Neural cell (in vitro differentiated cells): ENCODE data around the gene MRPL21. TPM values are rescaled to one million over a fixed set of nuclear protein-coding genes. Genes with fewer than 3 reads are reported as not detected.

Experiments used
- H2AFZ ChIP-seq: fragments of 200-600, 300-800 bp; sonication (generic), shearing (Covaris generic); 2 replicates; pipeline ENCODE4 v1.6.0; 2014; ENCODE audit warnings: low read depth, mild to moderate bottlenecking, antibody characterized with exemption, low read length, moderate library complexity
- H3F3A ChIP-seq: fragments of 200-600 bp; shearing (Covaris generic); 2 replicates; pipeline ENCODE4 v1.6.1; 2016; ENCODE audit warnings: mild to moderate bottlenecking, moderate library complexity, mixed read lengths, antibody characterized with exemption, low read length; ENCODE audit not compliant: insufficient read depth, poor library complexity, severe bottlenecking
- H3K27ac ChIP-seq: fragments of 200-600, 300-800 bp; sonication (generic), shearing (Covaris generic); 2 replicates; pipeline ENCODE4 v1.5.1; 2014; ENCODE audit warnings: mild to moderate bottlenecking, low read length, moderate library complexity
- H3K27me3 ChIP-seq: fragments of 300-800, 200-600 bp; sonication (generic), shearing (Covaris generic); 2 replicates; pipeline ENCODE4 v1.6.0; 2014; ENCODE audit warnings: mild to moderate bottlenecking, low read depth, low read length, moderate library complexity; ENCODE audit not compliant: insufficient read depth
- H3K36me3 ChIP-seq: fragments of 300-800, 200-600 bp; sonication (generic), shearing (Covaris generic); 2 replicates; pipeline ENCODE4 v1.5.1; 2014; ENCODE audit warnings: mild to moderate bottlenecking, antibody characterized with exemption, low read length, moderate library complexity; ENCODE audit not compliant: insufficient read depth
- H3K4me2 ChIP-seq: fragments of 300-800, 200-600 bp; sonication (generic), shearing (Covaris generic); 2 replicates; pipeline ENCODE4 v1.6.0; 2014; ENCODE audit warnings: mild to moderate bottlenecking, low read length
- H3K4me3 ChIP-seq: fragments of 300-800, 200-600 bp; sonication (generic), shearing (Covaris generic); 2 replicates; pipeline ENCODE4 v1.5.1; 2014; ENCODE audit warnings: mild to moderate bottlenecking, low read length, moderate library complexity
- H3K79me2 ChIP-seq: fragments of 200-600 bp; shearing (Covaris generic); replicated peaks from 2 replicates; pipeline ENCODE4 v1.6.0; 2014; ENCODE audit warnings: mild to moderate bottlenecking, low read length, moderate library complexity; ENCODE audit not compliant: insufficient read depth
- H3K9ac ChIP-seq: fragments of 300-800, 200-600 bp; sonication (generic), shearing (Covaris generic); 2 replicates; pipeline ENCODE4 v1.6.1; 2016; ENCODE audit warnings: mild to moderate bottlenecking, low read length, mixed read lengths
- H3K9me2 ChIP-seq: fragments of 200-600 bp; shearing (Covaris generic); 2 replicates; pipeline ENCODE4 v1.6.1; 2016; ENCODE audit warnings: mild to moderate bottlenecking, low read length, mixed read lengths; ENCODE audit not compliant: insufficient read depth
- H3K9me3 ChIP-seq: fragments of 200-600, 300-800 bp; sonication (generic), shearing (Covaris generic); 2 replicates; pipeline ENCODE4 v1.6.1; 2016; ENCODE audit warnings: mild to moderate bottlenecking, mixed run types, low read length, moderate library complexity, mixed read lengths
- H4K20me1 ChIP-seq: fragments of 200-600 bp; shearing (Covaris generic); 2 replicates; pipeline ENCODE4 v1.6.1; 2016; ENCODE audit warnings: mild to moderate bottlenecking, mixed run types; ENCODE audit not compliant: insufficient read depth
- CTCF ChIP-seq: fragments of 450-650 bp; IDR thresholded peaks from 2 replicates; pipeline ENCODE4 v1.5.1; 2014; ENCODE audit warnings: antibody characterized with exemption, mild to moderate bottlenecking, moderate library complexity; ENCODE audit not compliant: poor library complexity, severe bottlenecking
- EP300 ChIP-seq: fragments of 450-650 bp; conservative IDR thresholded peaks from 2 replicates; pipeline ENCODE4 v1.6.1; 2014; ENCODE audit warnings: antibody characterized with exemption, mild to moderate bottlenecking, moderate library complexity; ENCODE audit not compliant: poor library complexity, severe bottlenecking
- EZH2 ChIP-seq: fragments of 200-600, 300-800 bp; shearing (Covaris generic), sonication (generic); IDR thresholded peaks from 2 replicates; pipeline ENCODE4 v1.6.1; 2014; ENCODE audit warnings: antibody characterized with exemption, low read length, borderline replicate concordance, mild to moderate bottlenecking; ENCODE audit not compliant: insufficient read depth, poor library complexity, severe bottlenecking
- MXI1 ChIP-seq: fragments of 450-650 bp; conservative IDR thresholded peaks from 2 replicates; pipeline ENCODE4 v1.6.1; 2014; ENCODE audit warnings: antibody characterized with exemption, mild to moderate bottlenecking; ENCODE audit not compliant: poor library complexity, severe bottlenecking
- POLR2AphosphoS5 ChIP-seq: IDR thresholded peaks from 2 replicates; pipeline ENCODE4 v1.6.1; 2012
- RAD21 ChIP-seq: fragments of 450-650 bp; conservative IDR thresholded peaks from 2 replicates; pipeline ENCODE4 v1.6.1; 2014; ENCODE audit warnings: antibody characterized with exemption, mild to moderate bottlenecking, moderate library complexity
- REST ChIP-seq: IDR thresholded peaks from 2 replicates; pipeline ENCODE4 v1.6.1; 2012; ENCODE audit warnings: borderline replicate concordance
- SMC3 ChIP-seq: fragments of 450-650 bp; conservative IDR thresholded peaks from 2 replicates; pipeline ENCODE4 v1.6.1; 2014; ENCODE audit warnings: antibody characterized with exemption, mild to moderate bottlenecking, moderate library complexity; ENCODE audit not compliant: poor library complexity
- TAF1 ChIP-seq: IDR thresholded peaks from 2 replicates; pipeline ENCODE4 v1.6.1; 2012; ENCODE audit warnings: low read depth
- polyA plus RNA-seq: library from polyadenylated mRNA; depleted of rRNA; stranded (reverse); fragments of >200 nt; gene quantifications from 2 replicates; pipeline ENCODE4 v1.2.3, GENCODE V29; 2014

MRPL21 gene
- polyA plus RNA-seq, 1 donor from 2014 or later = 139 TPM

GRCh38 chr11:68868221-68868835 is 35.3 kb downstream of the MRPL21 start:
- H2AFZ ChIP-seq = no peak overlapping the region
- no peaks in the 10 kb centered on the region for H3K27me3 ChIP-seq
- H3K9ac ChIP-seq = no peak overlapping the region
- H3K79me2 ChIP-seq = no peaks in the 10 kb centered on the region
- no peak for TF ChIP-seq SMC3
- no peak for TF ChIP-seq RAD21
- TF ChIP-seq REST = no peak
- TF ChIP-seq EP300 = no peak
- TF ChIP-seq MXI1 = no peak
- TF ChIP-seq EZH2 = no peak
- TF ChIP-seq CTCF = no peak
- no peak for TF ChIP-seq TAF1
- TF ChIP-seq POLR2AphosphoS5 = no peak
- peaks cover 3% of the 10 kb centered on the region for H3K9me3 ChIP-seq
- H4K20me1 ChIP-seq = no peaks in the 10 kb centered on the region
- H3K4me3 ChIP-seq = no peak overlapping the region
- H3K4me2 ChIP-seq = no peak overlapping the region
- H3K36me3 ChIP-seq = no peaks in the 10 kb centered on the region
- H3K9me2 ChIP-seq = no peaks in the 10 kb centered on the region
- no peaks in the 10 kb centered on the region for H3F3A ChIP-seq
- no peak overlapping the region for H3K27ac ChIP-seq

- Histone ChIP-seq H4K20me1 (no peaks in the 10 kb centered on the region), H3K36me3 (no peaks in the 10 kb centered on the region), H3K9me2 (no peaks in the 10 kb centered on the region), H3F3A (no peaks in the 10 kb centered on the region), H3K4me3 (no peak overlapping the region), H3K9ac (no peak overlapping the region), H3K27ac (no peak overlapping the region), H2AFZ (no peak overlapping the region), H3K79me2 (no peaks in the 10 kb centered on the region), H3K9me3 (peaks cover 3% of the 10 kb centered on the region), H3K4me2 (no peak overlapping the region), H3K27me3 (no peaks in the 10 kb centered on the region)
- no peak for TF ChIP-seq TAF1
- no peak for TF ChIP-seq REST
- TF ChIP-seq RAD21 = no peak
- no peak for TF ChIP-seq MXI1
Measured at GRCh38 chr11:68867066-68867465, 36.6 kb downstream of the MRPL21 start.
